22Rv1 (cell line): ENCODE results near the gene NAV3.

Source experiments
- H3K27ac ChIP-seq: fragments of 450-650 bp; 2 replicates; pipeline ENCODE4 v1.5.1; 2017
- CTCF ChIP-seq: fragments of 450-650 bp; IDR thresholded peaks from 2 replicates; pipeline ENCODE4 v1.5.1; 2017; ENCODE audit warnings: mild to moderate bottlenecking
- ZFX ChIP-seq: fragments of 450-650 bp; IDR thresholded peaks from 2 replicates; pipeline ENCODE4 v1.6.1; 2017; ENCODE audit warnings: antibody characterized with exemption, borderline replicate concordance

Gene NAV3

DNA sequence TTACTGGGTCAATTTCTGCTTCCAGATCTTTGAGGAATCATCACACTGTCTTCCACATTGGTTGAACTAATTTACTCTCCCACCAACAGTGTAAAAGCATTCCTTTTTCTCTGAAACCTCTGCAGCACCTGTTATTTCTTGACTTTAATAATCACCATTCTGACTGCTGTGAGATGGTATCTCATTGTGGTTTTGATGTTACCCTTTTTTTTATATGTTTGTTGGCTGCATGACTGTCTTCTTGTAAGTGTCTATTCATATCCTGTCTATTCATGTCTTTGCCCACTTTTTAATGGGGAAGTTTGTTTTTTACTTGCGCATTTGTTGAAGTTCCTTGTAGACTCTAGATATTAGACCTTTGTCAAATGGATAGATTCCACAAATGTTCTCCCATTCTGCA lies 324.9 kb downstream of the NAV3 start:
- no peak overlapping the region for H3K27ac ChIP-seq
- TF ChIP-seq CTCF (no peak), ZFX (no peak)

DNA sequence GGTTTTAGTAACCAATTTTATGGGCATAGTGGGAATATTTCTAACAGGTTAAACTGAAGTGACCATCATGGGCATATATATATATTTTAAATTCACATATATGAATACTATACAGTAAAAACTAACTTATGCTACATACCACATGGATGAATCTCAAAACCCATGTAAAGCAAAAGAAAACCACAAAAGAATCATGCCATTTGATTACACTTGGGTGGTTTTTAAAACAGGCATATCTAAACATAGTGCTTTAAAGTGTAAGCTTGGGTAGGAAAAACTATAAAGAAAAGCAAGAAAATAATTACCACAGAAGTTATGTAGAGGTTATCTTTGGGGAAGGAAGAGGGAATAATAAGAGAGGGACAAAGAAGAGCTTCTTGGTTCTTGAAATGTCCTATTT lies 326.1 kb downstream of the NAV3 start:
- TF ChIP-seq ZFX: no peak
- TF ChIP-seq CTCF: no peak
- no peak overlapping the region for H3K27ac ChIP-seq

- no peak overlapping the region for H3K27ac ChIP-seq
- TF ChIP-seq CTCF (no peak), ZFX (no peak)
Observed at GRCh38 chr12:78157199-78157598, 326.5 kb downstream of the NAV3 start.

- no peak for TF ChIP-seq ZFX
- TF ChIP-seq CTCF: no peak
- H3K27ac ChIP-seq: no peak overlapping the region
Observed at GRCh38 chr12:78164154-78164553, 333.5 kb downstream of the NAV3 start.

- TF ChIP-seq CTCF (no peak), ZFX (no peak)
- no peak overlapping the region for H3K27ac ChIP-seq
Observed at GRCh38 chr12:78167510-78167909, 336.8 kb downstream of the NAV3 start.

GRCh38 chr12:78171061-78171460 lies 340.4 kb downstream of the NAV3 start:
- no peak for TF ChIP-seq ZFX
- TF ChIP-seq CTCF: no peak
- no peak overlapping the region for H3K27ac ChIP-seq

DNA sequence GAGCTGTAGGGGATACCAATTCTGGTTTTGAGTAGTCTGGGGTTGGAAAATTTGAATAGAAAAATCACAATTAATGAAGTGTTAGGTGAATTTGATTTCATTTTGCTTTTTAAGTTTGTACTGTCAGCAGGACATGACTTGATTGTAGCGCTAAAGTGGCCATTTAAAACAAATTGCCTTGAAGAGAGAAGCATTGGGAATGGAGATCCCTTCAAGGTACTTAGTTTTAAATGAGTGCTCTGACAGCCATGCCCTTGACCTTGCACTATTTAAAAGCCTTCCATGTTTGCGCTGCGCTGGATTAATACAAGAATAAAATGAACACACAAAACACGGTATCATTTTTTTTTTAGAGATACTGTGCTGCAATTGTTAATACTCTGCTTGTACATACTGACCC lies 345.9 kb downstream of the NAV3 start:
- H3K27ac ChIP-seq: no peak overlapping the region
- TF ChIP-seq CTCF: no peak
- no peak for TF ChIP-seq ZFX
